ENCODE measurements around the gene AFTPH. TPM values are rescaled to one million over a fixed set of nuclear protein-coding genes. Genes with fewer than 3 reads are reported as not detected.
A peak's percentile ranks its signal among the peaks of the same experiment; 100 is the strongest.

Gene AFTPH, protein sequence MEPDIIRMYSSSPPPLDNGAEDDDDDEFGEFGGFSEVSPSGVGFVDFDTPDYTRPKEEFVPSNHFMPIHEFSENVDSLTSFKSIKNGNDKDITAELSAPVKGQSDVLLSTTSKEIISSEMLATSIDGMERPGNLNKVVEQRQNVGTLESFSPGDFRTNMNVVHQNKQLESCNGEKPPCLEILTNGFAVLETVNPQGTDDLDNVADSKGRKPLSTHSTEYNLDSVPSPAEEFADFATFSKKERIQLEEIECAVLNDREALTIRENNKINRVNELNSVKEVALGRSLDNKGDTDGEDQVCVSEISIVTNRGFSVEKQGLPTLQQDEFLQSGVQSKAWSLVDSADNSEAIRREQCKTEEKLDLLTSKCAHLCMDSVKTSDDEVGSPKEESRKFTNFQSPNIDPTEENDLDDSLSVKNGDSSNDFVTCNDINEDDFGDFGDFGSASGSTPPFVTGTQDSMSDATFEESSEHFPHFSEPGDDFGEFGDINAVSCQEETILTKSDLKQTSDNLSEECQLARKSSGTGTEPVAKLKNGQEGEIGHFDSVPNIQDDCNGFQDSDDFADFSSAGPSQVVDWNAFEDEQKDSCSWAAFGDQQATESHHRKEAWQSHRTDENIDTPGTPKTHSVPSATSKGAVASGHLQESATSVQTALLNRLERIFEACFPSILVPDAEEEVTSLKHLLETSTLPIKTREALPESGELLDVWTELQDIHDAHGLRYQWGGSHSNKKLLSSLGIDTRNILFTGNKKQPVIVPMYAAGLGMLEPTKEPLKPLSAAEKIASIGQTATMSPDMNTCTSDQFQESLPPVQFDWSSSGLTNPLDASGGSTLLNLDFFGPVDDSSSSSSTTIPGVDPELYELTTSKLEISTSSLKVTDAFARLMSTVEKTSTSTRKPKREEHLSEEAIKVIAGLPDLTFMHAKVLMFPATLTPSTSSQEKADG
- 10 to 100 TPM; 39.2 to 40.2 TPM for total RNA-seq

DNA sequence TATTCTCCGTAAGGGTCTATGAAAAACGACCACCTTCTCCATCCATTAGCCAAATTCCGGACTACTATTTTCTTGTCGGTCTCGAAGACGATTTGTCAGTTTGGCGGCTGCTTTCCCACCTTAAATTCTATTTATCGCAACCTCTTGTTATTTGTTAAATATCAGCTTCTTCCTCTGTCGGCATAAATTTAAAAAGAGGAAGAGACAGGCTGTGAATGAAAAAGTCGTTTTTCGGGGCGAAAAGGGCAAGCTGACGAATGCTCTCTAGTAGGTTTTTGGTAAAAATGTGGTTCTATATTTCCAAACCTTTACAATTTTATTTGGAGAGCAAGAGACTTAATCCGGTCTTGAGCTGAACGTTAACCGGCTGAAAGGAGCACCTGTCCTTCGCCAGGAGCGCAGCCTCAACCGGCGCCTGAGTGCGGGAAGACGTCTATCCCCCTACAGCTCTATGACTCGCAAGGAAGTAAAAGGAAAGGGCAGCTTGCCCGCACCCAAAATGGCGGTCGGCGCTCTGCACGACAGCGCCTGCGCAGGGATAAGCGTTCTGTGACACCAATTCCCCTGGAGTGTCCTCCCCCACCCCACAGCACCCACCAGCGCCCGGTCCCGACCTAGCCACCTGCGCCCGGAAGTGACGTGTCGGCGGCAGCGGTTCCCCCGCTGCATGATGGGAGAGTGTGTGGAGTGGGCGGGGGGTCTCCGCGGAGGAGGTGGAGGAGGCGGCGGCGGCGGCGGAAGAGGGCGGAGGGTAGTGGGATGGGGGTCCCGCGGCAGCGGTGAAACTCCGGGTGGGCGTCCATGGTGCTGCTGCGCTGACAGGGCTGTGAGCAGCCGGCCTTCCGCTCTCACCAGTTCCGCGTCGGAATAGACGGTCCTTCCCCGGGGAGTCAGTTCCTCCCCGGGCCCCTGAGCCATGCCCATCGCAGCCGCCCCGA is at the start of gene AFTPH:
Gene AFTPH, plus strand, starts transcription at position 663 of the 938 bp plus-strand sequence. CDS start 27,147 bp downstream, outside the sequence.
- H3K36me3 Mint-ChIP-seq (ENCODE audit: low read depth) = peaks cover 21% of the 10 kb centered on the region
- ChIA-PET CTCF (interaction anchor here (1.0 to 3.7 kb wide), 38 partner anchors 9 to 683 kb away, joined by 3 to 43 read pairs (median 7); partner anchors contain the start of genes SERTAD2 and UGP2), POLR2A (interaction anchor here (0.6 to 5.0 kb wide), 49 partner anchors 10 to 935 kb away, joined by 3 to 54 read pairs (median 4); partner anchors contain the start of genes ACTR2, CEP68, MDH1 and RAB1A)
- peaks cover 2% of the 10 kb centered on the region for H3K27me3 Mint-ChIP-seq
- peak; percentile 100 for DNase-seq
- H3K9me3 Mint-ChIP-seq = no peaks in the 10 kb centered on the region
- peak within 1 kb of the TSS; percentile 98 for H3K27ac Mint-ChIP-seq
- H3K4me3 Mint-ChIP-seq = peak within 1 kb of the TSS; percentile 97
- H3K4me1 Mint-ChIP-seq = peaks cover 40% of the 10 kb centered on the region

DNA sequence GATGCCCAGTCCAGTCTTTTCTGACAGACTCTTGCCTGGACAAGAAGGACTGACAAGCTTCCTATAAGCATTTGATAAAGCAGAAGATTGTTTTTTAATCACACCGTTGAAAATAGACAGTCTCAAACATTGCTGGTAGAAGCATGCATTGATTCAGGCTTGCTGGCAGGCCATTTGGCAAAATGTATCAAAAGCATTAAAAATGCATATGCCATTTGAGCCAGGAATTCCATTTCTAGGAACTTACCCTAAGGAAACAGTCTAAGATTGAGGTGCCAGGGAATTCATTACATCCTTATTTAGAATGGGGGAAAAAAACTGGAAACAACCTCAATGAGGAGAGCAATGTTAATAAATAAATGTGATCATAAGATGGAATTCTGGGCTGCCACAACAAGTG is 49.5 kb upstream of the AFTPH start:
- no peak for DNase-seq
- CTCF ChIA-PET = interaction anchor here (1.3 kb wide), 1 partner anchor 13 kb away, joined by 5 read pairs; no protein-coding TSS in a partner anchor
- Mint-ChIP-seq H3K4me3 (no peak overlapping the region), H3K27ac (no peak overlapping the region), H3K9me3 (no peaks in the 10 kb centered on the region), H3K4me1 (peaks cover 20% of the 10 kb centered on the region), H3K36me3 (ENCODE audit: low read depth) (no peaks in the 10 kb centered on the region), H3K27me3 (peaks cover 5% of the 10 kb centered on the region)
- POLR2A ChIA-PET = no interaction called here

DNA sequence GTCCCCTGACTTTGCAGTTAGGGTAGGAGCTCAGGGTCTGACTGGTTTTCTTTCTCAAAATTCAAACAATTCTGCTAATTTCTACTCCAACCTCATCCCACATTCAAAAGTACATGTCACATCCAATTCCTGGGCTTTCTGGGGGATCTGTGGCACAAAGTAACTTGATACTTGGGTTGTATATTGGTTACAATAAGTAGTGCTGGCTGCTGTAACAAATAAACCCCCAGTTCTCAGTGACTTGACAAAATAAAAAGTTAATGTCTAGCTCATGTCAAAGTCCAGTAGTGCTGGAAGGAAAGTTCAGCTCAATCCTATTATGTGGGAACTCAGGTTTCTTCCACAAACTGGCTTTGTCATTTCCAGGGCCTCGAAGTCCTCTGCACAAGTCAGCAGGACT is 47.1 kb upstream of the AFTPH start:
- DNase-seq = no peak
- no peak overlapping the region for H3K4me3 Mint-ChIP-seq
- ChIA-PET CTCF (interaction anchor here (4.0 kb wide), 1 partner anchor 11 kb away, joined by 45 read pairs; no protein-coding TSS in a partner anchor), POLR2A (interaction anchor here (1.0 kb wide), 1 partner anchor 47 kb away, joined by 4 read pairs; the partner anchor contains the start of gene AFTPH)
- H3K4me1 Mint-ChIP-seq = peaks cover 32% of the 10 kb centered on the region
- H3K27me3 Mint-ChIP-seq = peaks cover 5% of the 10 kb centered on the region
- no peaks in the 10 kb centered on the region for H3K36me3 Mint-ChIP-seq (ENCODE audit: low read depth)
- H3K27ac Mint-ChIP-seq = no peak overlapping the region
- no peaks in the 10 kb centered on the region for H3K9me3 Mint-ChIP-seq

DNA sequence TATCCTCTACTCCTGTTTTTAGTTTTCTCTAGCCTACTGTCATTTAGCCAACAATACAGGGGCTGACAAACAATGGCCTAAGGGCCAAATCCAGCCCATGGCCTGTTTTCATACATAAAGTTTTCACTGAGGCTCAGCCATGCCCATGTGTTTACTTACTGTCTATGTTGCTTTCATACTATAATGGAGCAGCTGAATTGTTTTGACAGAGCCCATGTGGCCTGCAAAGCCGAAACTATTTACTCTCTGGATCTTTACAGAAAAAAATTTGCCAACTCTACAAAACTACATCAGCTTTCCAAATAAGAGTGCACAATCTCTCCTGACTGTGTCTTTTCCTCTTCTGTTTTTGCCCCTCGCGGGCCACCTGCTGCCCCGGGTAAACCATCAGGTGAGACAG is 46.1 kb upstream of the AFTPH start:
- Mint-ChIP-seq H3K9me3 (no peaks in the 10 kb centered on the region), H3K27ac (no peak overlapping the region)
- CTCF ChIA-PET = interaction anchor here (2.9 to 13.0 kb wide), 3 partner anchors 10 to 149 kb away, joined by 13 to 243 read pairs (median 45); partner anchors contain the start of gene AFTPH

DNA sequence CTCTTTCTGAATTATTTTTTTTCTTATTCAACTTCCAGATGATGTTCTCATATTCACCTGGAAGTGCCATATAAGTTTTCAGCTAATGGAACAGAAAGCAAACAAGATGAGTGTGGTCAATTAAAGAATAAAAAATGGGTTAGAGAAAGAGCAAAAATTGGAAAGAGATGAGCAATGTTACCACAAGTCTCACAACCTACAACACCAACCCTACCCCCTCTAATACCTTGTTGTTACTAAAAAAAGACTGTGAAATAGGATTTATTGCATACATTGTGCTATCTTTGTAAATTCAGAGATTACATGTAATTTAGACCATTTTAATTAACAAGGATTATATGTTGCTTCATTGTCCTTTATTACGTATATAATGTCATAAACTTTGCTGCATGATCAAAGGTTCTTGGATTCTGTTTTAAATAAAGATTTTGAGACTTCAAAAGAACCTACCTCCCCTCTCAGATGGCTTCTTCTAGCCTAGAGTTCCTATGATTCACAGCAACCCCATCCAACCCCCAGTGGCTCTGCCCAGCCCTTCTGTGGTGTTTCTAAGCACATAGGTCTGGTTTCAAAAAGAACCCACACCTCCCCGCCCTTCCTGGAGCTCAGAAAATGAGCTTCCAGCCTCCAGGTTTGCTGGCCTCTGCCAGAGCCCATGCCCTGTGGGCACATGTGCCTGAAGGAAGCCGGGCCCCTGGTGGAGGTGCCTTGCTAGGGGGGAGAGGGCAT is 45.5 kb upstream of the AFTPH start:
- Mint-ChIP-seq H3K4me3 (no peak overlapping the region), H3K27me3 (peaks cover 5% of the 10 kb centered on the region), H3K27ac (peak overlapping the region; percentile 56), H3K4me1 (peaks cover 34% of the 10 kb centered on the region), H3K9me3 (no peaks in the 10 kb centered on the region), H3K36me3 (ENCODE audit: low read depth) (no peaks in the 10 kb centered on the region)
- ChIA-PET POLR2A (interaction anchor here (1.1 to 1.9 kb wide), 2 partner anchors 148 to 152 kb away, joined by 5 to 8 read pairs; no protein-coding TSS in a partner anchor), CTCF (interaction anchor here (2.9 to 13.0 kb wide), 3 partner anchors 10 to 150 kb away, joined by 13 to 243 read pairs (median 45); partner anchors contain the start of gene AFTPH)
- peak; percentile 66 for DNase-seq

More for the DNA sequence above, 46.1 kb upstream of the AFTPH start:
- Mint-ChIP-seq H3K36me3 (ENCODE audit: low read depth) (no peaks in the 10 kb centered on the region), H3K4me3 (no peak overlapping the region), H3K4me1 (peaks cover 34% of the 10 kb centered on the region), H3K27me3 (peaks cover 5% of the 10 kb centered on the region)
- POLR2A ChIA-PET = interaction anchor here (1.9 kb wide), 1 partner anchor 152 kb away, joined by 8 read pairs; no protein-coding TSS in a partner anchor
- DNase-seq = no peak

DNA sequence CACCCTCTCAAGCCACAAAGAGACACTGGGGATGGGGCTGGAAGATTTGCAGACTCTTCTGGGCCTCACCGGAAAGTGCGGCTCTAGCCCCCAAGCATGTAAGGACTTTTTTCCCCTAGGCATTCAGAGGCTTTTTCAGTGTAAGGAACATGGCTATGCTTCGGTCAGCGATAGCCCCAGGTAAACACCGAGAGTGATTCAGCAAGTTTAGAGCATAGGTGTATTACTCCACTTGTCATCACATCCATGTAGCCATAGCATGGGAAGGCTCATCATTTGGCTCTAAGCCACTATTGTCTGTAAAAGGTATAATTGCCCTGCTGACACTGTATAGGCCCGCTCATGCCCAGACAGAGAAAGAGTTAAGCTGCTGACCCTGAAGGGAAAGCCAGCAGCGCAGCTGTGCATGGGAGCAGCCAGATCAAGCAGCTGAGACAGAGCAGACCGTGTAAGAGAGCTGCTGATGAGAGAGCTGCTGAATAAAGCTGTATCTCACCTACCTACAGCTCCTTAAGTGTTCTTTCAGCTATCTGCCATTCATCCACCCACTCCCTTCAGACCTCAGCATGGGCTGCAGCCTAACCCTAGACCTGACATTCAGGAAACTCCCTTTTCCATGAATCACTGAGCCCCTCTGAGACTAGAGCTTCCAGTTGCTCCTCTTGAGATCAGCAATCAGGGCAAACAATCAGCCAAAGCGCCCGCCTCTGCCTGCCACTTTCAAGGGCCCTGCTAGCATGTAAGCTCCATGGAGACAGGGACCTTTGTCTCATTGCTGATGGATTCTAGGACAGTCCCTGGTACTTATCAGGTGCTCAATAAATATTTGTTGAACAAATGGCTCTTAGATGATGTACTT is 44.6 kb upstream of the AFTPH start:
- peak overlapping the region; percentile 56 for H3K27ac Mint-ChIP-seq
- ChIA-PET CTCF (interaction anchor here (1.6 to 13.0 kb wide), 5 partner anchors 9 to 430 kb away, joined by 3 to 243 read pairs (median 13); partner anchors contain the start of gene AFTPH), POLR2A (interaction anchor here (0.6 to 1.9 kb wide), 3 partner anchors 149 to 338 kb away, joined by 5 to 8 read pairs (median 5); no protein-coding TSS in a partner anchor)
- no peaks in the 10 kb centered on the region for H3K36me3 Mint-ChIP-seq (ENCODE audit: low read depth)
- H3K4me3 Mint-ChIP-seq = no peak overlapping the region
- H3K4me1 Mint-ChIP-seq = peaks cover 34% of the 10 kb centered on the region
- peaks cover 4% of the 10 kb centered on the region for H3K27me3 Mint-ChIP-seq
- no peaks in the 10 kb centered on the region for H3K9me3 Mint-ChIP-seq
- DNase-seq = no peak

DNA sequence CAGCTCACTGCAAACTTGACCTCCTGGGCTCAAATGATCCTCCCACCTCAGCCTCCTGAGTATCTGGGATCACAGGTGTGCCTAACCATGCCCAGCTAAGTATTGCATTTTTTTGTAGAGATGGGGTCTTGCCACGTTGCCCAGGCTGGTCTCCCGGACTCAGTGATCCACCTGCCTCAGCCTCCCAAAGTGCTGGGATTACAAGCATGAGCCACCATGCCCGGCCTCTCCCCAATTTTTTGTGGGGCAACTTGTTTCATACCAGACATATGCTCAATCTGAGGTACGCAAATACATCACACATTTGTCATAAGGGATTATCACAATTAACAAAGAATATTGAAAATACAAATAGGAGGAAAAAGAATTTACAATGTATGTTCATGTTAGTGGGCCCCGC is 42.5 kb upstream of the AFTPH start:
- DNase-seq = no peak
- Mint-ChIP-seq H3K4me1 (peaks cover 37% of the 10 kb centered on the region), H3K4me3 (no peak overlapping the region), H3K36me3 (ENCODE audit: low read depth) (no peaks in the 10 kb centered on the region), H3K9me3 (no peaks in the 10 kb centered on the region), H3K27ac (no peak overlapping the region), H3K27me3 (peaks cover 4% of the 10 kb centered on the region)
- CTCF ChIA-PET = interaction anchor here (0.6 to 13.0 kb wide), 2 partner anchors 19 to 153 kb away, joined by 3 to 243 read pairs; no protein-coding TSS in a partner anchor
- POLR2A ChIA-PET = interaction anchor here (1.6 kb wide), 1 partner anchor 42 kb away, joined by 4 read pairs; the partner anchor contains the start of gene AFTPH

DNA sequence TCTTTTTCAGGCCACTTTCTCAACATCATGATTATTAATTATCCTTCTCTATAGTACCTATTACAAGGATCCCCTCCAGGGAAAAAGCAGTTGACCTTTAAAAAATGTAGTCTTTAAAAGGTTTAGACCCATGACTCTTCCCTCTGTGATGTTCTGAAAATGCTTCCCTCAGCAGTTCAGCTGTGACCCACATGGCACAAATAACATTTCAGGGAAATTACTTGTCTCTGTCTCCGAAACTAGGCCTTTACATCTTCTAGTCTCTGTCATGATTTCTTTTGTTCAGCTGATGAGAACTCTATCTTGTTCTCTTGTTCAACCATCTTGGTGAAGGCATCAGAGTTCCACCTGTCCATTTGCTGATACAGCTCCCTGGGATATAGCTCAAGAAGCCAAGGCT is 41.9 kb upstream of the AFTPH start:
- Mint-ChIP-seq H3K27me3 (peaks cover 4% of the 10 kb centered on the region), H3K36me3 (ENCODE audit: low read depth) (no peaks in the 10 kb centered on the region), H3K4me3 (no peak overlapping the region), H3K27ac (no peak overlapping the region), H3K9me3 (no peaks in the 10 kb centered on the region), H3K4me1 (peaks cover 37% of the 10 kb centered on the region)
- CTCF ChIA-PET = interaction anchor here (13.0 kb wide), 1 partner anchor 153 kb away, joined by 243 read pairs; no protein-coding TSS in a partner anchor
- POLR2A ChIA-PET = interaction anchor here (1.1 kb wide), 1 partner anchor 29 kb away, joined by 3 read pairs; no protein-coding TSS in a partner anchor
- DNase-seq = no peak

DNA sequence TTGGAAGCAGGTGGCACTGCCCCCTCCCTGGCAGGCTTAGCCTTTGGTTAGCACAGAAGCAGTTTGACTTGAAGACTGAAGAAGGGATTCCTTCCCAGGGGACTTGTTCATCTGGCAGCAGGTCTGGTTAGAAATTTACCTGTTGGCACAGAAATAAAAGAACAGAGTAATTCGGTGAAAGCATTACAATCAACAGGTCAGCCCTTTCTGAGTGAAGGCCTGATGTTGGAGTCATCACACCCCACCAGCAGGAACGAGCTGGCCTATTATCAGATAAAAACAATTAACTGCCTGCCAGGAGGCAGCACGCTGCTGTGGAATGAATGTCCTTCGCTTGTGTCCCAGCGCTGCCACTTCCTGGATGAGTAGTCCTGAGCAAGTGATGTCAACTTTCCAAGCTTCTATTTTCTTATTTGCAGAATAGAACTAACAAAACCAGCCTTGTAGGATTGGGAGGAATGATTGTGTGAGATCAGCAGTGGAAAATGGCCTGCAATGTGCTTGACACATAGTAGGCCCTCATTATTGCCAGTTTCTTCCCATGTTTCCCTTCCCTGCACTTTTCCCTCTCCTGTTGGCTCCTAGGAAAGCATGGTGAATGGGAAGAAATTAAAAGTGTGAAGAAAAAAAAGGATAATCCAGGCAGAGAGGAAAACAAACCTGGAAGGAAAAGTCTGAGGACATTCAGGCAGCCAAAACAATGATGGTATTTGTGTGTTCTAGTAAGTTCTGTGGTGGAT is 41.2 kb upstream of the AFTPH start:
- CTCF ChIA-PET = interaction anchor here (13.0 kb wide), 1 partner anchor 154 kb away, joined by 243 read pairs; no protein-coding TSS in a partner anchor

More for the DNA sequence above, 41.2 kb upstream of the AFTPH start:
- POLR2A ChIA-PET = interaction anchor here (1.1 kb wide), 1 partner anchor 30 kb away, joined by 3 read pairs; no protein-coding TSS in a partner anchor
- H3K4me1 Mint-ChIP-seq = peaks cover 35% of the 10 kb centered on the region
- H3K36me3 Mint-ChIP-seq (ENCODE audit: low read depth) = no peaks in the 10 kb centered on the region
- peaks cover 4% of the 10 kb centered on the region for H3K27me3 Mint-ChIP-seq
- no peak for DNase-seq
- no peaks in the 10 kb centered on the region for H3K9me3 Mint-ChIP-seq
- H3K27ac Mint-ChIP-seq = no peak overlapping the region
- H3K4me3 Mint-ChIP-seq = no peak overlapping the region

Data from activated CD4-positive, alpha-beta memory T cell treated with anti-CD3 and anti-CD28 coated beads, Interleukin-2, amount 10 ng/mL, durations not matched to agents 7 days and 5 days (primary cell).